Measurements from ENCODE around the gene ABCA8.
"Not testable (repeated sequence)": the region's sequence is repeated elsewhere in the genome, so short reads cannot be mapped to it uniquely, and the experiment has no call there.

The ABCA8 gene, protein sequence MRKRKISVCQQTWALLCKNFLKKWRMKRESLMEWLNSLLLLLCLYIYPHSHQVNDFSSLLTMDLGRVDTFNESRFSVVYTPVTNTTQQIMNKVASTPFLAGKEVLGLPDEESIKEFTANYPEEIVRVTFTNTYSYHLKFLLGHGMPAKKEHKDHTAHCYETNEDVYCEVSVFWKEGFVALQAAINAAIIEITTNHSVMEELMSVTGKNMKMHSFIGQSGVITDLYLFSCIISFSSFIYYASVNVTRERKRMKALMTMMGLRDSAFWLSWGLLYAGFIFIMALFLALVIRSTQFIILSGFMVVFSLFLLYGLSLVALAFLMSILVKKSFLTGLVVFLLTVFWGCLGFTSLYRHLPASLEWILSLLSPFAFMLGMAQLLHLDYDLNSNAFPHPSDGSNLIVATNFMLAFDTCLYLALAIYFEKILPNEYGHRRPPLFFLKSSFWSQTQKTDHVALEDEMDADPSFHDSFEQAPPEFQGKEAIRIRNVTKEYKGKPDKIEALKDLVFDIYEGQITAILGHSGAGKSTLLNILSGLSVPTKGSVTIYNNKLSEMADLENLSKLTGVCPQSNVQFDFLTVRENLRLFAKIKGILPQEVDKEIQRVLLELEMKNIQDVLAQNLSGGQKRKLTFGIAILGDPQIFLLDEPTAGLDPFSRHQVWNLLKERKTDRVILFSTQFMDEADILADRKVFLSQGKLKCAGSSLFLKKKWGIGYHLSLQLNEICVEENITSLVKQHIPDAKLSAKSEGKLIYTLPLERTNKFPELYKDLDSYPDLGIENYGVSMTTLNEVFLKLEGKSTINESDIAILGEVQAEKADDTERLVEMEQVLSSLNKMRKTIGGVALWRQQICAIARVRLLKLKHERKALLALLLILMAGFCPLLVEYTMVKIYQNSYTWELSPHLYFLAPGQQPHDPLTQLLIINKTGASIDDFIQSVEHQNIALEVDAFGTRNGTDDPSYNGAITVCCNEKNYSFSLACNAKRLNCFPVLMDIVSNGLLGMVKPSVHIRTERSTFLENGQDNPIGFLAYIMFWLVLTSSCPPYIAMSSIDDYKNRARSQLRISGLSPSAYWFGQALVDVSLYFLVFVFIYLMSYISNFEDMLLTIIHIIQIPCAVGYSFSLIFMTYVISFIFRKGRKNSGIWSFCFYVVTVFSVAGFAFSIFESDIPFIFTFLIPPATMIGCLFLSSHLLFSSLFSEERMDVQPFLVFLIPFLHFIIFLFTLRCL (N-terminal part only)

GRCh38 chr17:68955181-68955841 lies at the start of gene ABCA8:
Gene ABCA8 (minus strand): TSS chr17:68955392. CDS start chr17:68942034, 13,358 bp downstream.
- DNase-seq (ENCODE audit: low read depth, low spot score) = no peak

GRCh38 chr17:69004759-69005158 lies 49.6 kb upstream of the ABCA8 start:
- not testable (repeated sequence) for DNase-seq (ENCODE audit: low read depth, low spot score)

DNA sequence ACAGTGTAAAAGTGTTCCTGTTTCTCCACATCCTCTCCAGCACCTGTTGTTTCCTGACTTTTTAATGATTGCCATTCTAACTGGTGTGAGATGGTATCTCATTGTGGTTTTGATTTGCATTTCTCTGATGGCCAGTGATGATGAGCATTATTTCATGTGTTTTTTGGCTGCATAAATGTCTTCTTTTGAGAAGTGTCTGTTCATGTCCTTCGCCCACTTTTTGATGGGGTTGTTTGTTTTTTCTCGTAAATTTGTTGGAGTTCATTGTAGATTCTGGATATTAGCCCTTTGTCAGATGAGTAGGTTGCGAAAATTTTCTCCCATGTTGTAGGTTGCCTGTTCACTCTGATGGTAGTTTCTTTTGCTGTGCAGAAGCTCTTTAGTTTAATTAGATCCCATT lies 44.6 kb upstream of the ABCA8 start:
- not testable (repeated sequence) for DNase-seq (ENCODE audit: low read depth, low spot score)

GRCh38 chr17:68993112-68993511 lies 37.9 kb upstream of the ABCA8 start:
- DNase-seq (ENCODE audit: low read depth, low spot score) = no peak

GRCh38 chr17:68987966-68988365 lies 32.8 kb upstream of the ABCA8 start:
- no peak for DNase-seq (ENCODE audit: low read depth, low spot score)

GRCh38 chr17:68981288-68981687 lies 26.1 kb upstream of the ABCA8 start:
- DNase-seq (ENCODE audit: low read depth, low spot score) = no peak

- no peak for DNase-seq (ENCODE audit: low read depth, low spot score)
Observed at GRCh38 chr17:68973098-68973846, 18.1 kb upstream of the ABCA8 start.

GRCh38 chr17:68972119-68972704 lies 17.0 kb upstream of the ABCA8 start:
- no peak for DNase-seq (ENCODE audit: low read depth, low spot score)

DNA sequence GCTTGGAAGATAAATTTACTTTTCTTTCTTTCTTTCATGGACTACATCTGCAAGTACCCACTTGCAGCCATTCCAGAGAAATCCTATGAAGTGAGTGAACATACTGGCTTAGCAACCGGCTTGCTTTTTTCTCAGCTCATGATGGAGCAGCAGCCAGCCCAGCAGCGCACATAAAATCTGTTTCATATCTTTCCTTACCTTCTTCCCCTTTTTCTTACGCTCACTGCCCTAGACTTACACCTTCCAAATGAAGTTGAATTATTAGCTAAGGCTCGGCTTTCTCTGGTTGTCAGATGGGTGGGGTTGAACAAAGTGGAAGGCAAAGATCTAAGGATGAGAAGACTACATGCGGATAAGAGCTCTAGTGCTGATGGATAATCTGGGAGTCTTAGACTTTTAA lies 13.9 kb upstream of the ABCA8 start:
- DNase-seq (ENCODE audit: low read depth, low spot score) = no peak

DNA sequence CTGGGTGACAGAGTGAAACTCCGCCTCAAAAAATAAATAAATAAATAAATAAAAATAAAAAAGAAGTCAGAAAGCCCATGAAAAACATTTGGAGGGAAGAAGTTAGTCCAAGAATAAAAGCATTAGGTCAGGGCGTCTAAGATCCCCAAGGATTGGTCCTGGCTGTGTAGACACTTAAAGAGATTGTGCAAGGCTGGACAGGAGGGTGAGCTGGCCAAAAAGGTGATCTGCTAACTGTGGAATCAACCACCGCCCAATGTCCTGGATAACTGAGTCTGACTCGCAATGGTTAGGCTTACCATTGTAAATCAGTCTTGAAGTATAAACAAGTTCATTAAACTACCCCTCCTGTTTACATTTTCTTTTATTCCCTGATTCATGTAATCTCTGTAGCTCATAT lies 8.8 kb upstream of the ABCA8 start:
- DNase-seq (ENCODE audit: low read depth, low spot score) = no peak

DNA sequence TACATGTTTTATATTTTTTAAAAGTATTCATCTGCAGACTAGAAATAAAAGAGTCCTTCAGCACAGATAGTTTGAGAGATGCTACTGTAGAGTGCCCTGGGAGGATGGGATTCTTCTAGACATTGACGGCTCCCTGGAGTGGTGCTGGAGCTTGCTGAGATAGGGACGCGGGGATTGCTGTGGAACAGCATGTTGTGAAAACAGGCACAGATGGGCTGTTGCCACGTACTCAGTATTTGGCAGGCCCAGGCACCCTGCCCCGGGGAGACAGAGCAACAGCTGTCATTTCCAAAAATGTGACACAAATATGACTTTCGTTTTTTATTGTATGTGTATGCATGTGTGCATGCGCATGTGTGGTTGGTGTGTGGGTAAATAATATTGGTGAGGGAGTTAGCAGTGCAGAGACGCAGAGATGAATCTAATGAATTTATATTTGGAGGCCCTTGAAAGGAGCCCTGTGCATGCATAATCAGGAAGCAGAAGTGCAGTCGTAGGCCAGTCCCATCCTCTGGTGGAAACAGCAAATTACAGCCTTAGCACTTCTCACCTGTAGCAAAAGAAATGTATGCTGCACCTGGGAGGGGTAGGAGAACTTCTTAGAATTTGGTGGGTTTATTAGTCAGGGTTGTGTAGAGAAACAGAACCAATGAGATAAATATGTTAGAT lies 6.2 kb upstream of the ABCA8 start:
- DNase-seq (ENCODE audit: low read depth, low spot score) = no peak

GRCh38 chr17:68959117-68959516 lies 3.9 kb upstream of the ABCA8 start:
- DNase-seq (ENCODE audit: low read depth, low spot score) = not testable (repeated sequence)

- DNase-seq (ENCODE audit: low read depth, low spot score) = no peak
Observed at GRCh38 chr17:68957944-68958343, 2.8 kb upstream of the ABCA8 start.

DNA sequence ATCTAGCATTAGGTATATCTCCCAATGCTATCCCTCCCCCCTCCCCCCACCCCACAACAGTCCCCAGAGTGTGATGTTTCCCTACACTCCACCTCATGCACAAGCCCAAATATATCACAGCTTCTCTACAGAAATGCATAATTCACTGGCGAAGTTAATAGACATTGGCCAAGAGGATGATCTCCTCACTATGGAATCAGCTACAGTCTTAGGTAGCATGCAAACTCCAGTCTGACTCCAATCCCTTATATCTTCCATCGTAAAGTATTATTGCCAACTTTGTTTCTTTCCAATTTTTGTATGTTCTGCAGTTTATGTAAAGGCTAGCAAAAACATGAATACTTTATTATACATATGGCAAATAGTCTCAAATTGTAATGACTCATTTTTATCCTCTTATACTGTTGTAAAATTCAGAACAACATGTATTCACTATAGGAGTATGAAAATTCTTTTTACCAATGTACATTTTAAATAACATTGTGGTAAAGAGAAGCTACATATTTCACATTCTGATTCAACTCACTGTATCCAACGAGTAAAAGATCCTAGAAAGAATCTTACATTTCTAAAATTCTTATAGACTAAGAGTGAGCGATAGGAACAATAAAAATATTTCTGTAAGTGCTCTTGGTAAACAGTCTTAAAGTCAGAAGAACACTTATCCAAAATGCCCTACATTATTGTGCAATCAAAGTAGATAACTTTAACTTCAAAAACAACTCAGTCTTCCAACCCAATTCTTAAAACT lies 871 bp downstream of the ABCA8 start:
- no peak for DNase-seq (ENCODE audit: low read depth, low spot score)

DNA sequence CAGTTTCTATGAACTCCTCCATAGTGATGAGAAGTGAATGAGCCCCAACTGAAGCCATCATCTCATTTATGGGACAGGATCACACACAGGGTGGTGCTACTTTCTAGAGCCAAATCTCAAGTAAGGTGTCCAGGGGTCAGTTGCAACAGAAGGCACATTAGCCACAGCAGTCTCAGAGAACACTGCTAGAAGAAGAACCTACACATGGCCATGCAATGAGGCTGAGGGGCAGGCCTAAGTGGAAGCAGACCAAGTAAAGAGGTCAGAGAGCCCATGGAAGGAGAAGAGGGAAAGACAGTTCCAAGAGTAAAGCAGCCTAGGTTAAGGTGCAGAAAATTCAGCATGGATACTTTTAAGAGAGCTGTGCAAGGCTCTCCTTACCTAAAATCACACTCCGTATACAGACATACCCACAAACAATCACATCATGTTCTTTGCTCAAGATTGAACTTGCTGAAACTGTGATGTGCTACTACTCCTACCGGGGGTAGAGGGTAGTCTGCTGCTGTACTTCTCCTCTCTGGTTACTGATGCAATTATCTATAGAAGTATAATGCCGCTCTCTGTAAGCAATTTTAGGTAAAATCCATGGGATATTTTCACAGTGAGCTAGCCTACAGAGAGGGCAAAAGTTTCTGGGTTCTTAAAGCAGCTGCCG lies 1.7 kb downstream of the ABCA8 start:
- DNase-seq (ENCODE audit: low read depth, low spot score) = no peak

- no peak for DNase-seq (ENCODE audit: low read depth, low spot score)
Observed at GRCh38 chr17:68950725-68951124, 4.5 kb downstream of the ABCA8 start.

GRCh38 chr17:68947868-68948267 lies 7.3 kb downstream of the ABCA8 start:
- DNase-seq (ENCODE audit: low read depth, low spot score) = not testable (repeated sequence)

DNA sequence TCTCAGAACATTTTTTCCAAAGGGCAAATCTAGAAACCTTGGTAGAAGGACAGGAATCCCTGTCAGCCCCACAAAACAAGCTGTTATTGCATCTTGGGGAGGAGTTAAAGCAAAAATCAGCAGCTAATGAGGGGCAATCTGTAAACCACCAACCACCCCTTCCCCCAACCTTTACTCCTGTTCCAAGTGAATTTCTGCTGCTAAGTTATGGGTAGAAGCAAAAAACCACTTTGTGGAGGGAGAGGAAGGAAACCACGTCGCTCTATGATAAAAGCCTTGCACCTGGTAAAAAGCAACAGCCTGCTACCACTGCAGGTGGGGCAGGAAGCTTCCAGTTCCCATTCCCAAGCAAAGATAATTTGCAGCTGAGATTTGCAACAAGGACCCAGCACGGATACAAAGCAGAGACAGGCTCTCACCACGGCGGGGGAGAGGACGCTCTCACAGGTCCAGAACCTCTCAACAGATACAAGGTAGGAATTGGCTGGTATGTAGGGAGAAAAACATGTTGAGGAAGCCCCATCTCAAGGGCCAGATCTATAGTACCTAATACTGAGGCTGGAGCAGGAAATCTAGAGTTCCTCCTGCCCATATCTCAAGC lies 10.7 kb downstream of the ABCA8 start:
- DNase-seq (ENCODE audit: low read depth, low spot score) = no peak
